Fibroblast of pulmonary artery (primary cell): ENCODE results near the gene ARAP1.

Experiments used
- DNase-seq: peaks from one replicate; pipeline ENCODE4 v3.0.0-alpha.2; 2010; ENCODE audit warnings: low read depth
- H3K4me3 ChIP-seq: replicated peaks from 2 replicates; pipeline ENCODE4 v1.5.1; 2011; ENCODE audit warnings: low read depth, mild to moderate bottlenecking, control low read depth, low read length, moderate library complexity
- TF ChIP-seq, protein P1 (sequence below): IDR thresholded peaks from 2 replicates; pipeline ENCODE4 v1.5.1; 2011; ENCODE audit warnings: mild to moderate bottlenecking, control low read depth, low read length, inconsistent platforms; ENCODE audit errors: missing control alignments

ARAP1 gene

DNA sequence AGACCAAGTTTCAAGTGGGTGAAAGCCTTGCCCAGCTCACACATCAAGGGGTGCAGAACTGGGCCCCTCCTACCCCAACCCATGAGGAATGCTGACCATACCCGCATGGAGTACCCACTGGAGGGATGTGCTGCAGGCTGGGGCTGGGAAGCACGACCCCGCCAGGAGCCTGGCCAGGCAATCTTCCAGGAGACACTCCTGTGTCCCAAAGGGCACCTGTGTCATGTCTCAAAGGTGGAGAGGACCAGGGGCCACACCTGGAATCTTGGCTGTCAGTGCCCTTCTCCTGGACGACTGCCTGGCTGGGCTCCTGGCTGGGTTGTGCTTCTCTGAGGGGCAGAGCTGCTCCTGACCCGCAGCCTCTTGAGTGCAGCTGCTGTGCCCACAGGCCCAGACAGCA is 6.7 kb downstream of the ARAP1 start:
- TF ChIP-seq, protein P1, sequence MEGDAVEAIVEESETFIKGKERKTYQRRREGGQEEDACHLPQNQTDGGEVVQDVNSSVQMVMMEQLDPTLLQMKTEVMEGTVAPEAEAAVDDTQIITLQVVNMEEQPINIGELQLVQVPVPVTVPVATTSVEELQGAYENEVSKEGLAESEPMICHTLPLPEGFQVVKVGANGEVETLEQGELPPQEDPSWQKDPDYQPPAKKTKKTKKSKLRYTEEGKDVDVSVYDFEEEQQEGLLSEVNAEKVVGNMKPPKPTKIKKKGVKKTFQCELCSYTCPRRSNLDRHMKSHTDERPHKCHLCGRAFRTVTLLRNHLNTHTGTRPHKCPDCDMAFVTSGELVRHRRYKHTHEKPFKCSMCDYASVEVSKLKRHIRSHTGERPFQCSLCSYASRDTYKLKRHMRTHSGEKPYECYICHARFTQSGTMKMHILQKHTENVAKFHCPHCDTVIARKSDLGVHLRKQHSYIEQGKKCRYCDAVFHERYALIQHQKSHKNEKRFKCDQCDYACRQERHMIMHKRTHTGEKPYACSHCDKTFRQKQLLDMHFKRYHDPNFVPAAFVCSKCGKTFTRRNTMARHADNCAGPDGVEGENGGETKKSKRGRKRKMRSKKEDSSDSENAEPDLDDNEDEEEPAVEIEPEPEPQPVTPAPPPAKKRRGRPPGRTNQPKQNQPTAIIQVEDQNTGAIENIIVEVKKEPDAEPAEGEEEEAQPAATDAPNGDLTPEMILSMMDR = no peak
- no peak overlapping the region for H3K4me3 ChIP-seq
- no peak for DNase-seq

DNA sequence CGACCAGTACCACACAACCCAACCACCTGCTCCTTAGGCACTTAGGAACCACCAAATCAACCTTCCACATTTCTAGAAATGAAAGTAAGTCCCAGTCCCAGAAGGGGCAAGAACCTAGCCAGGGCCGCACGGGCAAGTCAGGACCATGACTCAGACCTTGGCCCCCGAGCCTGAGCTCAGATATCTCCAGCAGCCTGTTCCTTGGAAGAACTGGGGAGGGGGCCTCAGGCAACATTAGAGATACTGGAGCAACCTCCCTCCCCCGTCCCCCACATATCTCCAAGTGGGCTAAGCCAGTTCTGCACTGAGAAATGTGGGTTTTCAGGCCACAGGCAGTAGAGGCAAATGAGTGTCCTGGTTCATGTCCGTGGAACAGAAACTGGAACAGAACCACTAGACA is 7.7 kb downstream of the ARAP1 start:
- DNase-seq = no peak
- no peak overlapping the region for H3K4me3 ChIP-seq
- TF ChIP-seq, protein P1 = no peak

DNA sequence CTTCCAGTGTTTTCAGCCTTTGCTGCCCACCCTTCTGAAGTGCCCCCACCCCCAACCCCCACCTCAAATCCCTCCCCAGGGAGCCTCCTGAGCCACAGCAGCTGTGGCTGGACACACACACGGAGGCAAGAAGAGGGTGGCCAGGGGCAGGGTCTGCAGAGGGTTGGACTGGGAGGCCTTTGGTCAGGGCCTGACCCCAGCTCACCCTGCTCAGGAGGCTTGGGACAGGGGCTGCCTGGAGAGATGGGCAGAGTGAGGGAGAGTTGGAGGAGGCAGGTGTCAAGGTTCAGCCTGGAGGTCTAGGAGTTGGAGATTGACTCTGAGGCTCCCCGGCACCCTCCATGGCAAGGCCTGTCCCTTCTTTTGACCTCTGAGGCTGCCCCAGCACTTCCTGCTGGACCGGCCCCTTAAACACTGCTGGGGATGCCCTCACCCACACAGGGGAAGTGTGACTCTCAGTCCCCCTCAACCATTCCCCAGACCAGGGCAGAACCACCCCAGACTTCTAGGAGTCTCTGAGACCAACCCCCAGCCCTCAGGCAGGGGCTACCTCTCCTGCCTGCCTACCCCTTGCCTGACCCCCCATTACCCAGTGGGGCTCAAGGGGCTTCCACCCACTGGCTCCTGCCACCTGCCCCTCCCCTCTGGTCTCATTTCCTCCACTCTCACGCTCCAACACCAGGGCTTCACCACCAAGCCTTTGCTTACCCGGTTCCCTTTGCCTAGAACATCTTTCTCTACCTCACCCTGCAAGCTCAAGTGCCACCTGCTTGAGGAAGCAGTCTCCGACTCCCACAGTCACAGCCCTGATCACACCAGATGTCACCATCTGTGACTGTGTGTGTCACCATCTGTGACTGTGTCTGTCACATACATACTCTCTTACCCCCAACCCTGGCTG is 8.6 kb downstream of the ARAP1 start:
- H3K4me3 ChIP-seq = no peak overlapping the region
- DNase-seq = no peak
- TF ChIP-seq, protein P1 = no peak

DNA sequence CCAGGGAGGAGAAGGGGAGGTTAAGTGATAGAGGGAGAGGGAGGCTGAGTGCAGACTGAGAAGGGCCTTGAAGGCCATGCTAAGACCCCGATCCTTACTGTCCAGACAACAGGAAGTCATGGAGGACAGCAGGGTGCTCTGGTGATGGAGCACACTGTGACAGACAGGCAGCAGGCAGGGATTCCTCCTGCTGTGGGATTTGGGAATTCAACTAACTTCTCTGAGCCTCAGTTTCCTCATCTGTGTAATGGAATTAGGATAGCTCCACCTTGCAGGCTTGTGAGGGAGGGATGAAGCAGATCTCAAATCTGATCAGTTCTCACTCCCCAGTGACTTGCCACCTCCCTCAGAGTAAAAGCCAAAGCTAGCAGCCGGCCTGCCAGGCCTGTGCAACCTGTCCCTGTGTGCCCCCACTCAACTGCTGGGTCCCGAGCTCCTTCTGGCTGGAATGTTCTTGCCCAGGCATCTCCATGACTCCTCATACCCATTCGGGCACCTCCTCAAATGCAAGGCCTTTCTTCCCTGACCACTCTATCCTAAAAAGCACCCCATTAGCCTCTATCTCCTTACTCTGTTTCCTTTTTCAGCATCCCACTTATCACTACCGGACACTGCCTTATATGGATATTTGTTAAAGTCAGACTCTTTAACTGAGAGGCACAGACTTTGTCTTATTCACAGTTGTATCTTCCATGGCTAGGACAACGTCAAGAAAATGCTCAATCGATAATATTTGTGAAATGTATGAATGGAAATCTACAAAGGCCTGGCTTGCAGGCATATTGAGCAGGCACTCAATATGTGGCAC is 9.5 kb downstream of the ARAP1 start:
- no peak overlapping the region for H3K4me3 ChIP-seq
- DNase-seq = no peak
- TF ChIP-seq, protein P1 = no peak

DNA sequence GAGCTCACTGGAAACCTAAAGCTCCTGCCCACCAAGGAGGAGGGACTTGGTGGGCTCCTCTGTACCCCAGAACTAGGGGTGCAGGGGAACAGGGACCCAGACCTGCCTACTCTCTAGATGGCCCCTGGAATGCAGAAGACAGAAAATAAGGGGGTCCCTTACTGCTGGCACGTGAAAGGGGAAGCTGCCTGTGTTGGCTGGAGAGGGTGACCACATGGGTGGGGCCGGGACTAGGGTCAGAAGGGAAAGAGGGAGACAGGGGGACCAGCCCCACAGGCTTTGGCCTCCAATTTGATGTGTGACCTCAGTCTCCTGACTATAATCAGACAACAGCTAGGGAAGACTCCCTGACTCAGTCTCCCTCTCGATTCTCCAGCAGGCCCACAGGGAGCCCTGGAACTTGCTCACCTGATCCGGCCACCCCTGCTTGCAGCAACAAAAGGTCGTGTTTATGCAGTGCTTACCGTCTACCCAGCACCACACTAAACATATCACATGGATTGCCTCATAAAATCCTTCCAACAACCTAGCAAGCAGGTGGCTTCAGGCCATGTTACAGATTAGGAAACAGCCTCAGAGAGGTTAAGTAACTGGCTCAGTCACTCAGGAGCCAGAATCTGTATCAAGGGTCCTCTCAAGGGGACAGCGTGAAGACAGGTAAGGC is 10.2 kb downstream of the ARAP1 start:
- DNase-seq = peak; percentile 26
- no peak overlapping the region for H3K4me3 ChIP-seq
- TF ChIP-seq, protein P1 = no peak

DNA sequence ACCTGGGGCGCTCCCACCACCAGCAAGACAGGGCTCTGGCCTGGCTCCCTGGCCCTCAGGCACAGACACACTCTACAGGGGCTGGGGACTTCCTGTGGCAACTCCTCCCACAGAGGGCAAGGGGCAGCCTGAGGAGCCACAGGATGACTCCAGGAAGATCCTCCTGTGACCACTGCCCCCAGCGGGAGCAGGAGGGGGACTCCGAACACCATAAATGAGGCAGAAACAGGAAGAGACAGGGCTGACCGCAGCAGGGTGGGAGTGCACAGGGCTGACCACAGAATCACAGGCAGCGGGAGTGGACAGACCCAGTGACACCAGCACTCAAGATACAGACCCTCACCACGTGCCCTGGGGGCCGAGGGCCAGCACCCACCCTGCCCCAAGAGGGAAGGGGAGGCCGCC is 10.8 kb downstream of the ARAP1 start:
- DNase-seq = no peak
- TF ChIP-seq, protein P1 = no peak
- H3K4me3 ChIP-seq = no peak overlapping the region
